ENCODE data around the gene LRRC1.

- TF ChIP-seq EP300 (IDR thresholded peaks at IDR 0.05) (no peak), POLR2A (IDR thresholded peaks at IDR 0.05) (no peak)
- TF ChIP-seq, protein P1, sequence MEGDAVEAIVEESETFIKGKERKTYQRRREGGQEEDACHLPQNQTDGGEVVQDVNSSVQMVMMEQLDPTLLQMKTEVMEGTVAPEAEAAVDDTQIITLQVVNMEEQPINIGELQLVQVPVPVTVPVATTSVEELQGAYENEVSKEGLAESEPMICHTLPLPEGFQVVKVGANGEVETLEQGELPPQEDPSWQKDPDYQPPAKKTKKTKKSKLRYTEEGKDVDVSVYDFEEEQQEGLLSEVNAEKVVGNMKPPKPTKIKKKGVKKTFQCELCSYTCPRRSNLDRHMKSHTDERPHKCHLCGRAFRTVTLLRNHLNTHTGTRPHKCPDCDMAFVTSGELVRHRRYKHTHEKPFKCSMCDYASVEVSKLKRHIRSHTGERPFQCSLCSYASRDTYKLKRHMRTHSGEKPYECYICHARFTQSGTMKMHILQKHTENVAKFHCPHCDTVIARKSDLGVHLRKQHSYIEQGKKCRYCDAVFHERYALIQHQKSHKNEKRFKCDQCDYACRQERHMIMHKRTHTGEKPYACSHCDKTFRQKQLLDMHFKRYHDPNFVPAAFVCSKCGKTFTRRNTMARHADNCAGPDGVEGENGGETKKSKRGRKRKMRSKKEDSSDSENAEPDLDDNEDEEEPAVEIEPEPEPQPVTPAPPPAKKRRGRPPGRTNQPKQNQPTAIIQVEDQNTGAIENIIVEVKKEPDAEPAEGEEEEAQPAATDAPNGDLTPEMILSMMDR (IDR thresholded peaks at IDR 0.05), result no peak
These were observed 135.0 kb downstream of the LRRC1 start for GRCh38 chr6:53929821-53930120.
